ENCODE measurements around the gene HM13.
A peak's percentile ranks its signal among the peaks of the same experiment; 100 is the strongest.
"Not testable (repeated sequence)": the region's sequence is repeated elsewhere in the genome, so short reads cannot be mapped to it uniquely, and the experiment has no call there.

Gene HM13

GRCh38 chr20:31594002-31594557 lies 79.8 kb downstream of the HM13 start:
- DNase-seq = no peak

GRCh38 chr20:31594558-31595379 lies 80.5 kb downstream of the HM13 start:
- DNase-seq = no peak

GRCh38 chr20:31595380-31595653 lies 81.1 kb downstream of the HM13 start:
- no peak for DNase-seq

- DNase-seq = peak; percentile 33
Observed at GRCh38 chr20:31595654-31596411, 81.6 kb downstream of the HM13 start.

DNA sequence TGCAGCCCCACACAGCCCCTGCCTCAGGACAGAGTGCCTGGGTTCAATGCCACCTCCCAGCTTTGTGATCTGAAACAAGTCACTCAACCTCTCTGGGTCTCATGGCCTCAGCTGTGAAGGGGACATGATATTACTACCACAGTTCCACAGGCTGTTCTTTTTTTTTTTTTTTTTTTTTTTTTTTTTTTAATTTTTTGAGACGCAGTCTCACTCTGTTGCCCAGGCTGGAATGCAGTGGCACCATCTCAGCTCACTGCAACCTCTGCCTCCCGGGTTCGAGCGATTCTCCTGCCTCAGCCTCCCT lies 82.1 kb downstream of the HM13 start:
- not testable (repeated sequence) for DNase-seq

- DNase-seq = peak; percentile 75
Observed at GRCh38 chr20:31596831-31597480, 82.7 kb downstream of the HM13 start.

DNA sequence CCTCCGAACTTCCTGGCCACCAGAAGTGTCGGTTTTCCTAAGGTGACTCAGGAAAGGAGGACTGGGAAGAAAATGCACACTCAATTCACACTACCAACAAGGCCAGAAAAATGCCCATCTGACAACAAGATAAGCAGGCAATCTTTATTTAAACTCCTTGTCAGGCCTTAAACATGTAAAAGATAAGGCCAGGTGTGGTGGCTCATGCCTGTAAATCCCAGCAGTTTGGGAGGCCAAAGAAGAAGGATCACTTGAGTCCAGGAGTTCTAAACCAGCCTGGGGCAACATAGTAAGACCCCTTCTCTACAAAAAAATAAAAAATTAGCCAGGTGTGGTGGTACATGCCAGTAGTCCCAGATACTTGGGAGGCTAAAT lies 83.2 kb downstream of the HM13 start:
- DNase-seq = no peak

GRCh38 chr20:31602431-31602778 lies 88.2 kb downstream of the HM13 start:
- no peak for DNase-seq

- peak; percentile 12 for DNase-seq
Observed at GRCh38 chr20:31602779-31603441, 88.7 kb downstream of the HM13 start.

- peak; percentile 97 for DNase-seq
Observed at GRCh38 chr20:31603822-31604566, 89.8 kb downstream of the HM13 start.

DNA sequence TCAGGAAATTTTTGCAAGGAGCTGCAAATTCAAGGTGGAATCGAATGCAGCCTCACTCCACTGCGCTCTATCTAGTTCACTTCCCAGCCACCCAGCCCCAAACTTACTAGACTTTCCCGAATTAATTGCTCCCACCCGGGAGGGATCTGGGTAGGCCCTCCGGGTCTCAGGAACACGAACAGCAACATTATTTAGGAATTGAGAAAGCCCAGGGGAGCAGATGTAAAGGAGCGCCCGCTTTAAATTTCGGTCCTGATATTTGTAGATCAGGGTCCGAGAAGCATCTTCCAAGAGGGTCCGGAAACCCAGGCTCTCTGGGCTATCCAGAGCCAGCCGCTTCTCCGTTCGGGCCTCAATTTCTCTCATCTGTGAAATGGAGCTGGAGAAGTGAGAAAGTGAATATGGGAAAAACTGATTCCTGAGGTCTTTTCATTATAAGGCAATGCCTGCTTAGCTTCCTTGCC lies 90.4 kb downstream of the HM13 start:
- no peak for DNase-seq

DNA sequence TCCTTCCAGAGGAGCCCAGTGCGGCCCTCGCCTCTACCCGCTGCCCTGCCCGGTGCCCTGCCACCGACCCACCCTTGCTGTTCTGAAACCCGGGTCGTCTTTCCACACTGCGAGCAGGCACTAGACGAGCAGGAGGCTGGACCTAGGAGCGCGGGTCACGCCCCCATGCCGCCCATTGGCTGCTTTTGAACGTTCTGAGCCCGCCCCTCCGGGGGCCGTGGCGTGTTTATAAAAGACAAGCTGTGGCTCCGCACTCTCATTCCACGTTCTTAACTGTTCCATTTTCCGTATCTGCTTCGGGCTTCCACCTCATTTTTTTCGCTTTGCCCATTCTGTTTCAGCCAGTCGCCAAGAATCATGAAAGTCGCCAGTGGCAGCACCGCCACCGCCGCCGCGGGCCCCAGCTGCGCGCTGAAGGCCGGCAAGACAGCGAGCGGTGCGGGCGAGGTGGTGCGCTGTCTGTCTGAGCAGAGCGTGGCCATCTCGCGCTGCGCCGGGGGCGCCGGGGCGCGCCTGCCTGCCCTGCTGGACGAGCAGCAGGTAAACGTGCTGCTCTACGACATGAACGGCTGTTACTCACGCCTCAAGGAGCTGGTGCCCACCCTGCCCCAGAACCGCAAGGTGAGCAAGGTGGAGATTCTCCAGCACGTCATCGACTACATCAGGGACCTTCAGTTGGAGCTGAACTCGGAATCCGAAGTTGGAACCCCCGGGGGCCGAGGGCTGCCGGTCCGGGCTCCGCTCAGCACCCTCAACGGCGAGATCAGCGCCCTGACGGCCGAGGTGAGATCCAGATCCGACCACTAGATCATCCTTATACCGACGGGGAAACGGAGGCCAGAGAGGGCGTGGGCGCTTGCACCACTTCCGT lies 91.0 kb downstream of the HM13 start, which contains the start of gene ID1:
TSS of gene ID1 (plus strand) at position 259 of the 871 bp plus-strand sequence. CDS start at position 358, 99 bp downstream.
- peak; percentile 93 for DNase-seq

GRCh38 chr20:31605902-31606803 lies 91.9 kb downstream of the HM13 start:
- no peak for DNase-seq

GRCh38 chr20:31606804-31607639 lies 92.8 kb downstream of the HM13 start:
- peak; percentile 53 for DNase-seq

DNA sequence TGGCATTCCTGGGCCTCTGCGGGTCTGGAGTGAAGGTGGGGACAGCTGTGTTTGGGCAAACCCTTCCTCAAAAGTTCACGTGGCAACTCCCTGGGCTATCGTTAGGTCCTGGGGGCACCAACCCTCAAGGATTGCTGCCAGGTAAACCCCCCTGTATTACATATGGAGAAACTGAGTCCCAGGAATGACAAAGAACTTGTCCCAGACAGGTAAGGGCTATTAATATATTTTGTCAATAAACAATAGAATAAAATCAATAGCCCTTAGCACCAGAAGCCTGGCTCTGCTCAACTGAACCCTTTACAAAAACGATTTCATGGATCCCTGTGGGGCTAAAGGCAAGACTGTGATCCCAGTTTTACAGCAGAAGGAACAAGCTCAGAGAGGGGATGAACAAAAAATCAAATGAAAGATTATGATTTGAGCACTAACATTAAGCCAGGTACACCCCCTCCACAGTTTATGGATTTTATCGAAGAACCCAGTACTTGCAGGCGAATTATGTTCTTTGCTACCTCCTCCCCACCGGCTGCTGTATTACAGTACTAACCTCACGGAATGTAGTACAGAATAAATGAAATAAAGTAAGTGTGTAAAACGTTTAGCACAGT lies 93.5 kb downstream of the HM13 start:
- no peak for DNase-seq

DNA sequence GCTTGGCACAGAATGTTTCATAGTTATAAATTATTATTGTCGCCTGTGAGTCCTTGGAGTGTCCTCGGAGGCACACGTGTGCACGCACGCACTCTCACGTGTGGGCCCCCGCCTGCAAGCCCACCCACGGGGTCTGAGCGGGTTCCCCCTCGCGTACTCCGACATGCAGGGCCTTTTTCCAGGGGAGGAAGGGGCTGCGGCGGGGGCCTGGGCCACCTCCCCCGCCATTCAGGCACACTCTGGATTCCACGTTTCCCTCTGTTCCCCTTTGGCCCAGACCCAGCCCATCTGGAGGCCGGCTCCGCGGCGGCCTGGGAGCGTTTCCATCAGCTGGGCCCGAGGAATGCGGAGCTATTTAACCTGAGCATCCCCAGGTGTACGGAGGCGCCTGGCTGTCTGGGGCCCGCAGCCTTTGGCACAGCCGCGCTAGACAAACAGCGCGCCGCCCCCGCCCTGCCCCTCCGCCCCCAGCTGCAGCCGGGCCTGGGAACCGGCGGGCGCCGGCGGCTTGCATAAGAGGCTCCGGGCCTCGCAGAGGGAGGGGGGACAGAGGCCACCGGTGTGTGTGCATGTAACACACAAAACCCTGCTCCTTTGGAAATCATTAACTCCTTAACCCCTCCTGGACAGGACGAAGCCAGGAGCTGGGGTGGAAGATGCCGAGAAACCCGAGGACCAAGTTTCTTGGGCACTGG lies 94.2 kb downstream of the HM13 start:
- DNase-seq = peak; percentile 85

DNA sequence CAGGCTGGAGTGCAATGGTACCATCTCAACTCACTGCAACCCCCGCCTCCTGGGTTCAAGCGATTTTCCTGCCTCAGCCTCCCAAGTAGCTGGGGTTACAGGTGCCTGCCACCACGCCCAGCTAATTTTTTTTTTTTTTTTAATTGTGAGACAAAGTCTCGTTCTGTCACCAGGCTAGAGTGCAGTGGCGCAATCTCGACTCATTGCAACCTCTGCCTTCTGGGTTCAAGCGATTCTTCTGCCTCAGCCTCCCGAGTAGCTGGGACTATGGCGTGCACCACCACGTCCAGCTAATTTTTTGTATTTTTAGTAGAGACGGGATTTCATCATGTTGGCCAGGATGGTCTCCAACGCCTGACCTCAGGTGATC lies 98.0 kb downstream of the HM13 start:
- not testable (repeated sequence) for DNase-seq

GRCh38 chr20:31615416-31615815 lies 101.2 kb downstream of the HM13 start:
- no peak for DNase-seq

All from NCI-H774 (cell line).